Parathyroid adenoma (tissue), 2 donors: Measurements from ENCODE around the gene DACH1.

Experiments used
- H2AFZ ChIP-seq: fragments of 300-600 bp; sonication (generic); one replicate; pipeline ENCODE4 v1.7.0; 2017; ENCODE audit warnings: antibody characterized with exemption, mild to moderate bottlenecking
- H3K27ac ChIP-seq: fragments of 300-600 bp; sonication (generic); one replicate; pipeline ENCODE4 v1.7.0; 2017
- H3K27me3 ChIP-seq: fragments of 300-600 bp; sonication (generic); one replicate; pipeline ENCODE4 v1.7.0; 2017; ENCODE audit warnings: low read length; ENCODE audit not compliant: control insufficient read depth, insufficient read depth
- H3K36me3 ChIP-seq: fragments of 300-600 bp; sonication (generic); one replicate; pipeline ENCODE4 v1.7.0; 2017; ENCODE audit warnings: low read length; ENCODE audit not compliant: control insufficient read depth, insufficient read depth
- H3K4me1 ChIP-seq: fragments of 300-600 bp; sonication (generic); one replicate; pipeline ENCODE4 v1.7.0; 2017; ENCODE audit warnings: control low read depth
- H3K4me2 ChIP-seq: fragments of 300-600 bp; sonication (generic); one replicate; pipeline ENCODE4 v1.7.0; 2017; ENCODE audit warnings: low read length
- H3K4me3 ChIP-seq: fragments of 300-600 bp; sonication (generic); one replicate; pipeline ENCODE4 v1.7.0; 2017; ENCODE audit warnings: low read depth, low read length
- H3K79me2 ChIP-seq: fragments of 300-600 bp; sonication (generic); one replicate; pipeline ENCODE4 v1.7.0; 2017; ENCODE audit warnings: control low read depth
- H3K9ac ChIP-seq: fragments of 300-600 bp; sonication (generic); one replicate; pipeline ENCODE4 v1.7.0; 2017; ENCODE audit warnings: mild to moderate bottlenecking
- H3K9me3 ChIP-seq: fragments of 300-600 bp; sonication (generic); one replicate; pipeline ENCODE4 v1.7.0; 2017; ENCODE audit warnings: low read length; ENCODE audit not compliant: control insufficient read depth
- TF ChIP-seq, protein P1 (sequence below): fragments of 300-600 bp; sonication (generic); IDR thresholded peaks from one replicate; pipeline ENCODE4 v1.7.0; 2017; ENCODE audit warnings: antibody characterized with exemption, mild to moderate bottlenecking
- donor health status: primary hyperparathyroidism.

The DACH1 gene

DNA sequence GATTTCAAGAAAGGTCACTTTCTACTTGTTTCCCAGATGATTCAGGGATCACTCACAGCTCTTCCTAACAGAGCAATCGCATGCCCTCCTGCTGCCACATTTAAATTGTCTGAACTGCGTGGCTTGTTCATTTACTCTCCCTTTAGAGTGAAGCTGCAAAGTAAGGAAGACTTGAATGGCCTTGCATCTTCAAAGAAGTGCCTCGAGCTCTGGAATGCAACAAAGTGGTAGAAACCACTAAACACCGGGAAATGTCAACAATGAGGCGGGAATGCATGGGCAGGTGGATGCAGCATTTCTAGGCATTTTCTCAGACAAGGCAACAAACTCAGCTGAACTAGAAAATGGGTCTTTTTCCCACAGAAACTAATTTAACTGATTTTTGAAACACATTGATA lies 10.3 kb upstream of the DACH1 start:
- Histone ChIP-seq H2AFZ (no peak overlapping the region), H3K4me1 (no peaks in the 10 kb centered on the region), H3K79me2 (peaks cover 3% of the 10 kb centered on the region), H3K36me3 (no peaks in the 10 kb centered on the region), H3K4me3 (no peak overlapping the region), H3K9ac (no peak overlapping the region), H3K27me3 (no peaks in the 10 kb centered on the region), H3K4me2 (no peak overlapping the region), H3K9me3 (no peaks in the 10 kb centered on the region), H3K27ac (no peak overlapping the region)
- TF ChIP-seq, protein P1, sequence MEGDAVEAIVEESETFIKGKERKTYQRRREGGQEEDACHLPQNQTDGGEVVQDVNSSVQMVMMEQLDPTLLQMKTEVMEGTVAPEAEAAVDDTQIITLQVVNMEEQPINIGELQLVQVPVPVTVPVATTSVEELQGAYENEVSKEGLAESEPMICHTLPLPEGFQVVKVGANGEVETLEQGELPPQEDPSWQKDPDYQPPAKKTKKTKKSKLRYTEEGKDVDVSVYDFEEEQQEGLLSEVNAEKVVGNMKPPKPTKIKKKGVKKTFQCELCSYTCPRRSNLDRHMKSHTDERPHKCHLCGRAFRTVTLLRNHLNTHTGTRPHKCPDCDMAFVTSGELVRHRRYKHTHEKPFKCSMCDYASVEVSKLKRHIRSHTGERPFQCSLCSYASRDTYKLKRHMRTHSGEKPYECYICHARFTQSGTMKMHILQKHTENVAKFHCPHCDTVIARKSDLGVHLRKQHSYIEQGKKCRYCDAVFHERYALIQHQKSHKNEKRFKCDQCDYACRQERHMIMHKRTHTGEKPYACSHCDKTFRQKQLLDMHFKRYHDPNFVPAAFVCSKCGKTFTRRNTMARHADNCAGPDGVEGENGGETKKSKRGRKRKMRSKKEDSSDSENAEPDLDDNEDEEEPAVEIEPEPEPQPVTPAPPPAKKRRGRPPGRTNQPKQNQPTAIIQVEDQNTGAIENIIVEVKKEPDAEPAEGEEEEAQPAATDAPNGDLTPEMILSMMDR = no peak

DNA sequence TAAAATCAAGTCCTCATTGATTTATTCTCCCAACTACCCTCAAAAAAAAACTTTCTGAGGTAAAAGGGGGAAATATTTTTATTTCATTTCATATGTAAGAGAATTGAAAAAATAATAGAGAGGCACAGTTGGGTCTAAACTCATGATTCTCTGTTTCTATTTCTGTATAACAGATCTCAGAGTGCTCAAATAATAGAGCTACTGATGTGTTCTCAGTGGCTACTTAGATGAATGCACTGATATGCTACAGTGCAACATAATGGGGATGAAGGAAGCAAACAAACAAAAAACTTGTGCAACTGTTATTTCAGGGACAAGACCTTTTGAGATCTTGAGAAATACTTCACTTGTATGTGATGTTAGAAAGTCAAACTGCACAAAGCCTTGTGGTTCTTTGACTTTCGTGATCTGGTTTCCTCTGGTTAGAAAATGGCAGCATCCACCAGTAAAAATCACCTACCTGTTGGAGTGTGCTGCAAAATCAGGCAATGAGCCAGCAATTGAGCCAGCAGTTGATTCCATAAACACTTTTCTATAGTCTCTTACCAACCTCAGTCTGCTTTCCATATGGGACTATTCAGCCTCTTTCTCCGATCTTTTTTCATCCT lies 9.7 kb upstream of the DACH1 start:
- no peak overlapping the region for H3K9ac ChIP-seq
- TF ChIP-seq, protein P1 = no peak
- no peak overlapping the region for H3K4me3 ChIP-seq
- H3K27me3 ChIP-seq = no peaks in the 10 kb centered on the region
- no peak overlapping the region for H3K4me2 ChIP-seq
- H2AFZ ChIP-seq = no peak overlapping the region
- H3K4me1 ChIP-seq = no peaks in the 10 kb centered on the region
- H3K9me3 ChIP-seq = no peaks in the 10 kb centered on the region
- H3K79me2 ChIP-seq = peaks cover 3% of the 10 kb centered on the region
- H3K36me3 ChIP-seq = no peaks in the 10 kb centered on the region
- H3K27ac ChIP-seq = no peak overlapping the region

DNA sequence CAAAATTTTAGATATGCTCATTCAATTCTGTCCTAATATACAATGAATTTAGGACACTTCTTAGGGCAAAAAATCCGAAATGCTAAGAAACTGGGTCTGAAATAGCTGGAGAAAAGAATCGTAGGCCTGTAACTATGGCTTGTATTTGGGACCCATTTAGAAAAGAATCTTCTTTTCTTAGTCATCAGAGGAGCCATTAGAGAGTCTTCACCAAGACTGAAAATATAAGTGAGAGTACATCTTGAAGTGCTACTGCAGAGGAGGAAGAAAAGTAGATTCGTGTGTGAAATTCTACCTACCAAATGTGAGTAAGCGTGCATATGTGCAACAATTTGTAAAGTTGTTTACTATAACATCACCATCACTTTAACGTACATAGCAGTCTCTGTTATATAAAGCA lies 8.8 kb upstream of the DACH1 start:
- H3K27ac ChIP-seq = no peak overlapping the region
- H3K4me1 ChIP-seq = no peaks in the 10 kb centered on the region
- no peak overlapping the region for H2AFZ ChIP-seq
- no peaks in the 10 kb centered on the region for H3K9me3 ChIP-seq
- no peaks in the 10 kb centered on the region for H3K27me3 ChIP-seq
- TF ChIP-seq, protein P1 = no peak
- no peaks in the 10 kb centered on the region for H3K36me3 ChIP-seq
- H3K9ac ChIP-seq = no peak overlapping the region
- no peak overlapping the region for H3K4me3 ChIP-seq
- H3K79me2 ChIP-seq = peaks cover 3% of the 10 kb centered on the region
- H3K4me2 ChIP-seq = no peak overlapping the region

DNA sequence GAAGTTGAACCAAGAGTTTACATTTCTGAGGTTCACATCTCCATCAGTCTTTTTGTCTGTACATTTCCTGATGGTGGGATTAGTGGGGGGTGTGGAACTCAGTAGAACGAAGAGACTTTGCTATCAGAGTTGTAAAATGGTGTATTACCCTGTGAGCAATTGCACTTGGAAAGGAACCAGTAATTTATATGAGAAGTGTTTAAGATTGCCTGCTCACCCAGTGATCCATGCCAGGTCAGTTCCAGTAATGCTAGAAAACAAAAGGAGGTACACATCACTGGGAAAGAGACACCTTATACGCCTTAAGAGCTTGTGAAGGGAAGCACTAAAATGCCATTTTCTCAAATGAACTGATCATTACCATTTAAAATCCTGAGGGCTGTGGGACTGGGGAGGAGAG lies 7.5 kb upstream of the DACH1 start:
- H3K4me3 ChIP-seq = no peak overlapping the region
- no peaks in the 10 kb centered on the region for H3K9me3 ChIP-seq
- no peak overlapping the region for H3K9ac ChIP-seq
- no peak overlapping the region for H3K27ac ChIP-seq
- H3K36me3 ChIP-seq = no peaks in the 10 kb centered on the region
- no peaks in the 10 kb centered on the region for H3K27me3 ChIP-seq
- no peaks in the 10 kb centered on the region for H3K4me1 ChIP-seq
- TF ChIP-seq, protein P1 = no peak
- no peak overlapping the region for H3K4me2 ChIP-seq
- H2AFZ ChIP-seq = no peak overlapping the region
- H3K79me2 ChIP-seq = peaks cover 3% of the 10 kb centered on the region
